ENCODE measurements around the gene MED27. TPM values are rescaled to one million over a fixed set of nuclear protein-coding genes. Genes with fewer than 3 reads are reported as not detected.

The MED27 gene
- total and polyA plus RNA-seq, 2 experiments from 2014 or later: 21.4 to 41.1 TPM

DNA sequence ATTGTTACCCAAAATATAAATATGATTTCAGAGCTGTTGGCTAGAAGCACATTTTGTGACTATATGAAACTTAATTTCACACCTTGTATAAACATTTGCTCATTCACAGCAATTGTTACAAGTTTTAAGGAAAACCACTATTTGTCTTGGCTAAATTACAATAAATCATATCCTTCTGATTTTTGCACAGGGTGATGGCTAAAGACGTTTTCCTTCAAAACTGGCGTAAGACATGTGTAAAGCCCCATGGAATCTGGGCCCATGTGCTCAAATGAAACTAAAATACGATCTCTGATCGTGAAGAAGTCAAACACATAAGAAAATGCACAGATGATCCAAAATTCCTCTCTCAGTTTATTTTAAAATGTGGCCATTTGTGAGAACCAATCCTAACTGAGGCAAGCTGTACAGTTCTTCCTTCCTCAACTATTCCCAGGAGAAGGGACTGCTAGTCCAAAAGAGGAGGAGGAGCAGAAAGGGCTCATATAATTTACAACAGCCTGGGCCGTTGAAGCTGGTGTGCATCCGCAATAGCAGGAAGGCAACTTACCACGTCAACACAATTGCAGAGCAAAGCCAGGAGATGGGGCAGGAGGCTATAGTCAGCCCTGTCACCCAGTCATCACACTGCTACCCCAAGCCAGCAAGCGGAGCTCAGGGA lies 98.4 kb downstream of the MED27 start:
- in situ Hi-C loops (cut with MboI): no loop called here
- WGBS, 2 experiments (ENCODE audit: low coverage in 1 of 2, low lambda C conversion rate in 2 of 2, missing lambda C conversion rate in 2 of 2): 33 to 36% methylated on average over 8 of the region's 8 CpGs

DNA sequence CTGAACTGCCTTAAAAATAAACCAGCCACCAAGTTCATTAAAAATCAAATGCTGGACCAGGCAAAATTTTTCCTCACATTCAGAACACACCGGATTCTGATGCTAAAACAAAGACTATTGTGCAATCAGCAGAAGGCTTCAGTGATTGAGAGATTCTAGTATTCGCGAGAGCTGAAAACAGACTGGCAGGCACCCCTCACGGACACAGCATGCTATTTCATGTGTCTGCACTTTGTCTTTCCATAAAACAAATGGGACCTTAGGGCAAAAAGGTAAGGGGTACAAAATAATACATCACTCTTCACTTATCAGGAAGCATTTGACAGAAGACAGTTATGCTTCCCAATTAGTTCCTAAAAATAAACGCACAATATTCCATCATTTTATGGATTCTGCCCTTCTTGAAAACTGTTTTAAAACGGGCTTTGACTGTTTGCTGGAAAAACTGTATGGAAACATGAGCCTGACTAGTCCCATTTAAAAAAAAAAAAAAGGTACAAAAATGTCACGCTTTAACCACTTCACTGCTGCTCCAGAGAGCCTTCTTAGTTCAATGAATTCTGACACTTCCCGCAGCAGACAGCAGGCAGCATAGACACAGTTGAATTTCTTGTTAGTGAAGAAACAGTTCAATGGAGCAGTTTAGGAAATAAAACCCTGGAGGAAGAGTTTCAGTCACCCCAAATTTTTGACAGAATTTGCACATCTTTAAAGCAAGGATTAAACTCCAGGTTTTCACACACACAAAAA lies 99.2 kb downstream of the MED27 start:
- Histone ChIP-seq H3K9me2 (ENCODE audit: insufficient read depth) (no peaks in the 10 kb centered on the region), H4K20me1 (ENCODE audit: insufficient read depth) (no peaks in the 10 kb centered on the region), H3K9ac (peak overlapping the region; percentile 48; the same call in 1 of the 2 replicates), H3K9me3 (ENCODE audit: low read depth) (no peaks in the 10 kb centered on the region), H3K27me3 (replicated peaks; ENCODE audit: insufficient read depth) (no peaks in the 10 kb centered on the region), H3K4me2 (ENCODE audit: unreplicated experiment) (peak overlapping the region; percentile 69), H3K27ac (no peak overlapping the region), H3F3A (ENCODE audit: insufficient read depth) (peaks cover 9% of the 10 kb centered on the region; the same call in 1 of the 2 replicates), H3K36me3 (ENCODE audit: low read depth) (no peaks in the 10 kb centered on the region), H3K4me1 (ENCODE audit: insufficient read depth) (peaks cover 16% of the 10 kb centered on the region), H3K79me2 (ENCODE audit: insufficient read depth) (peaks cover 24% of the 10 kb centered on the region; the same call in 1 of the 2 replicates), H3K4me3 (no peak overlapping the region), H2AFZ (no peak overlapping the region)
- no peak for DNase-seq
- TF ChIP-seq EZH2 (IDR thresholded peaks at IDR 0.05; ENCODE audit: insufficient read depth, poor library complexity, severe bottlenecking): no peak
- TF ChIP-seq EZH2phosphoT487 (IDR thresholded peaks at IDR 0.05; ENCODE audit: insufficient read depth, low read depth): no peak
- in situ Hi-C loops (cut with MboI): no loop called here
- 52 to 58% methylated on average over 8 of the region's 8 CpGs for WGBS, 2 experiments (ENCODE audit: low coverage in 1 of 2, low lambda C conversion rate in 2 of 2, missing lambda C conversion rate in 2 of 2)

More for the DNA sequence above, 98.4 kb downstream of the MED27 start:
- Histone ChIP-seq H2AFZ (no peak overlapping the region), H3K4me2 (ENCODE audit: unreplicated experiment) (peak overlapping the region; percentile 69), H4K20me1 (ENCODE audit: insufficient read depth) (no peaks in the 10 kb centered on the region), H3K27me3 (replicated peaks; ENCODE audit: insufficient read depth) (no peaks in the 10 kb centered on the region), H3K36me3 (ENCODE audit: low read depth) (no peaks in the 10 kb centered on the region), H3K9me3 (ENCODE audit: low read depth) (no peaks in the 10 kb centered on the region), H3K4me3 (peak overlapping the region; percentile 39; the same call in 1 of the 2 replicates), H3F3A (ENCODE audit: insufficient read depth) (peaks cover 9% of the 10 kb centered on the region; the same call in 1 of the 2 replicates), H3K9ac (peak overlapping the region; percentile 48), H3K9me2 (ENCODE audit: insufficient read depth) (no peaks in the 10 kb centered on the region), H3K79me2 (ENCODE audit: insufficient read depth) (peaks cover 23% of the 10 kb centered on the region; the same call in 1 of the 2 replicates), H3K27ac (no peak overlapping the region), H3K4me1 (ENCODE audit: insufficient read depth) (peaks cover 16% of the 10 kb centered on the region)
- DNase-seq: peak; percentile 48
- TF ChIP-seq EZH2 (IDR thresholded peaks at IDR 0.05; ENCODE audit: insufficient read depth, poor library complexity, severe bottlenecking): no peak
- TF ChIP-seq EZH2phosphoT487 (IDR thresholded peaks at IDR 0.05; ENCODE audit: insufficient read depth, low read depth): no peak

DNA sequence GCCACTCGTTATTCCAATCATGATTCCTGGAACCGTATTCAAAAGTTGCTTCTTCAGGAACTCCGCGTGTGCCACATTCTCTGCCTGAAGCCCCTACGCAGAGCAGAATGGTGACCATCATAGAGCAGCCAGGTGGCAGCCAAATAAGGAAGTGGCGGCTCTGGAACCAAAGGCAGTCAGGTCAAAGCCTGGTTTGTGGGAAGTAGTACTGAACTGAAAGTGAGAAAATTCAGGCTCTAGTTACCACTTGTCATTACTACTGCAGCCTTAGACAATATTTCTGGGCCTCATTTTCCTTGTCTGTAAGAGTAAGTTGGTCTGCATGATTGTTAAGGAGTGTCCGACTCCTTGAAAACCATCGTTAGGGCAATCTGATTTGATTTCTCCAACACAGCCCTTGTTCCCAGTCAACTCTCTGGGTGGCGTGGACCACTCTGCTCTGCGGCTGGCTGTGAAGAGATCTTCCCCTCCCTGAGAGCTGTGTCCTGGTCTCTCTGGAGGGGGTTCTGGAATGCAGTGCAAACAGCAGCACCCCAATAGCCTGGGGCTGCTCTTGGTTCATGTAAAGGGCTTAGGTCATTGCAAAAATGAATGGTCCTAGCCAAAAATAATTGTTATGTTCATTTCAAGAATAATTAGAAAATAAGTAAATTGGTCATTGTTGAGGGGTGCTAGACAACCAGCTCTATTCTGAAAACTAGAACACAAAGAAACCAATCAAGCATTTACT lies 102.4 kb downstream of the MED27 start:
- no peak for DNase-seq
- H2AFZ ChIP-seq: no peak overlapping the region
- no peaks in the 10 kb centered on the region for H3K9me2 ChIP-seq (ENCODE audit: insufficient read depth)
- no peak overlapping the region for H3K4me2 ChIP-seq (ENCODE audit: unreplicated experiment)
- H4K20me1 ChIP-seq (ENCODE audit: insufficient read depth): no peaks in the 10 kb centered on the region
- 98 to 99% methylated on average over 10 of the region's 10 CpGs for WGBS, 2 experiments (ENCODE audit: low coverage in 1 of 2, low lambda C conversion rate in 2 of 2, missing lambda C conversion rate in 2 of 2)
- H3K27me3 ChIP-seq (replicated peaks; ENCODE audit: insufficient read depth): no peaks in the 10 kb centered on the region
- H3K36me3 ChIP-seq (ENCODE audit: low read depth): no peaks in the 10 kb centered on the region
- no peaks in the 10 kb centered on the region for H3F3A ChIP-seq (ENCODE audit: insufficient read depth)
- H3K9me3 ChIP-seq (ENCODE audit: low read depth): no peaks in the 10 kb centered on the region
- H3K9ac ChIP-seq: no peak overlapping the region
- TF ChIP-seq EZH2 (IDR thresholded peaks at IDR 0.05; ENCODE audit: insufficient read depth, poor library complexity, severe bottlenecking) (no peak), EZH2phosphoT487 (IDR thresholded peaks at IDR 0.05; ENCODE audit: insufficient read depth, low read depth) (no peak)
- H3K4me3 ChIP-seq: no peak overlapping the region
- no peak overlapping the region for H3K27ac ChIP-seq
- H3K79me2 ChIP-seq (ENCODE audit: insufficient read depth): peaks cover 20% of the 10 kb centered on the region; the same call in 1 of the 2 replicates
- in situ Hi-C loops (cut with MboI): no loop called here
- H3K4me1 ChIP-seq (ENCODE audit: insufficient read depth): peaks cover 8% of the 10 kb centered on the region
